Measurements from ENCODE around the gene NPAS3.

NPAS3 gene

GRCh38 chr14:33017016-33017415 lies 78.3 kb downstream of the NPAS3 start:
- no peak for DNase-seq

GRCh38 chr14:33019346-33019745 lies 80.7 kb downstream of the NPAS3 start:
- no peak for DNase-seq

- DNase-seq = no peak
Measured at GRCh38 chr14:33026850-33027430, 88.3 kb downstream of the NPAS3 start.

DNA sequence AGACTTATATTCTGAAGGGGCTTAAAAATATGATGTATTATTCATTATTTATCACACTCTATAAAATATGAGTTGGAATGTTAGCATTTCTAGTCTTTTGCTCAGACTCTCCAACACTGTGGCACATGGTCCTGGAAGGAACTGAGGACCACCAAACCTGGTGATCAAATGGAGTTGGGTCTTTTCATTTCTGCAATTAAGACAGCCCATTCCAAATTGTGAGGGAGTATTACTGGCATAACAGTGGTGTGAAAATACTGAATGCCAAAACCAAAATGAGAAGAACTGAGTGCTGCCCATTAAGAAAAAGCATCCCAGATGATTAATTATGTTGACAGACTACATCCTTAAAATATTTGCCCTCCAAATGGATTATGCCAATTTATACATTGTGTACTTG lies 90.8 kb downstream of the NPAS3 start:
- no peak for DNase-seq

DNA sequence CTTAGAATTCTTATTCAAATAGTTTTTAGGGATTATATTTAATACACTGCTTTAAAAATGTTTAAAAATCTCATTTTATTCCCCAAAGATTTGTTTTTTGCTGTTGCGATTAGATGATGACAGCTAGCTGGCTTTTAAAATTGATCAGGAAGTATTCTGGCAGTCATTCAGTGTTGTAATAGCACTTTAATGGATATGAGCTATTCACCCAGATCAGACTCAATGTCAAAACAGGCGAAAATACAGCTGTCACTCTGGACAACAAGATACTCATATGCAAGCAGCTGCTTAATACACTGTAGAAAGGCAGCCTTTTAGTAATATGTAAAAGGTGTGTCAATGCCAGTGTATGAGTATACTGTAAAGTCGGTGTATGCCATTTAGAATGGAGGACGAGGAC lies 91.7 kb downstream of the NPAS3 start:
- no peak for DNase-seq

DNA sequence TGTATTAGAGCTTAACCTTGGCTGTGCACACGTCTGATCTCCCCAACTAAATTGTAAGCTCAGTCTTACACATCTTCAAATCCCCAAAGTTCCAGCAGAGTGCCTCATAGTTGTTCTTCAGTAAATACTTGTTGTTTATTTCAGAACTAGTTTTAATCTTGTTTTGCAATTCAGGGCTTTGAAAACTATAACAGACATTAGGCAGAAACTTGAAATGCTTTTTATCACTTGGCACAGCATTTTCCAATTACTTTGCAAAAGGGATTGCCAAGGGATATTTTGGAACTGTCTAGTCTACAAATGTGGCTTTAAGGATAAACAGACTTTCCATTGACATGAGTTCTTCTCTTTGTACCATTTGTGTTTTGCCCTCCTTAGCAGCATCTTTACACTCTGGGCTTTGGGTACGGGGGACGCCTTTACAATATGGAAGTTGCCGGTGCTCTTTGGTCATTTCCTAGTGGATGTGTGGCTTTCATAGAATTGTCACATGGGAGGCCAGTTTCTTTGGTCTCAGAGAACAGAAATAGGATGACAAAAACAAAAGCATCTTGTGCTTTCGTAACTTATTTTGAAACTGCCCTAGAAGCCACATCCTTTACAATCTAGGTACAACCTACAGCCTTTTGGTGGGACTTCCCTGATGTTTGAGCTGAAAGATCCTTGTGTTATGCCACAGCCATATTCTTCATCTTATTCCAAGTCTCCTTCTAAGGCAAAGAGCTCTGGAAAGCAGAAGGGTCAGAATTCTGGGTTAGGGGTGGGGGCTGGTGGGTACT lies 96.9 kb downstream of the NPAS3 start:
- no peak for DNase-seq

GRCh38 chr14:33039311-33039710 lies 100.6 kb downstream of the NPAS3 start:
- no peak for DNase-seq

DNA sequence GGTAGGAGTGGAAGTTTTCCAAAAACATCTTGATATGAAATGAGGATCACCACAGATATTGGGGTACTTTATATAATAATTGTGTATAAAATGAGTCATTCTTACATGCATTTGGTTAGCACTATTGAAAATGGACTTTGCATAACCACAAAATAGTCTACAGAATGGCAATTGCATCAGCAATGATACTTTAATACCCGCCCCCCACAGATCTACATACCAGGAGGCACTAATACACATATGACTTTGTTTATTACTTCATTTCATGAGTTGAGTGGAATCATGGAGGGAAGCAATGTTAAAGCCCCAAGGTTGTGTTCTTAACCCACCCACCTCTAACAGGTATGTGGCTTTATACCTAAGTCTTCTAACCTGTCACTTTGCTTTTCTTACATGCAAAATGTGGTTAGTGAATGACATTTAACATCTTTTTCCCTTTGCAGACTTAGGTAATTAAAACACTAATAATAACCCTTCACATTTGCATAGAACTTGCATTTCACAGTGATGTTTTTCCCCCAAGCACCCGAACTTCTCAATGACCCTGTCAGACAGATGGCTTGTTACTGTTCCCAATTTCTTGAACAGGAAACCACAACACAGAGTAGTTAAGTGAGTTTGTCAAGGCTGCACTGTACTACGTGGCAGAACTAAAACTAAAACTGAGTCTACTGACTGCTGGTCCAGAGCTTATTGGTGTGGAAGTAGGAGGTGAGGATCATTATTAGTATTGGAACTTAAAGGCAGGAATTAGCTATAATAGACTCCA lies 101.9 kb downstream of the NPAS3 start:
- DNase-seq = no peak

DNA sequence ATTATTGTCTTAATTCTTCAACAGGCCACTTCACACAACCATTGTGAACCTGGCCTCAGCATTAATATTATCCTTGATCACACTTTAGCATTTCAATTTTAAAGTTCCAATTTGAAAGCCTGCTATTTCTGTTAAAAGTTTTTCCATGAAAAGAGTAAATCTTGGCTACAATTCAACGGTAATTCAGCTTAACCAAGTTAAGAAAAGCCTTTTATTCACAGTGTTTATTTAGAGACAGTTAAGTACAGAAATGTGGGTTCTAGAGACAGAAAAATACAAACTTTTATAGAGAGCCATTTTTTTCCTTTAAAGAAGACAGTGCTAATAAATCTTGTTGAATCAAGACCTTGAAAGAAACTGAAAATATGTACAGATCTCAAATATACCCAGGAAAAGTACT lies 103.9 kb downstream of the NPAS3 start:
- no peak for DNase-seq

DNA sequence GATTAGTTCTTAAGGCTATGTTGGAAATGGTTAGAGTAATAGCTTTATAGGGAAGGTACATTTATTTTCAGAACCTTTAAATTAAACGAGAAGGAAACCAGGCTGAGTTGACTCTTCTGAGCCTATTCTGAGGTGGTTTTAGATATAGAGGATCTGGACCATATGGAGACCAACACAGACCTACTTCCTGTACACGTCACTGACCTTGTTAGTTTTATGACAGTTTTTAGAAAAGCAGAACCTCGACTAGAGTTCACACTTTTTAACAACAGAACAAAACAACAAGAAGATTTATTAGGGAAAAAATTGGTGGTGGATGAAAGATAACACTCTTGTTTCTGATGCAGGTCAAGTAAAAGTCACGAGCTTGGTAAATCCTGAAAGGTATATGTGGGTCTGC lies 107.1 kb downstream of the NPAS3 start:
- no peak for DNase-seq

- no peak for DNase-seq
Measured at GRCh38 chr14:33052943-33053342, 114.3 kb downstream of the NPAS3 start.

- DNase-seq = no peak
Measured at GRCh38 chr14:33056213-33056612, 117.5 kb downstream of the NPAS3 start.

GRCh38 chr14:33057585-33057984 lies 118.9 kb downstream of the NPAS3 start:
- no peak for DNase-seq

DNA sequence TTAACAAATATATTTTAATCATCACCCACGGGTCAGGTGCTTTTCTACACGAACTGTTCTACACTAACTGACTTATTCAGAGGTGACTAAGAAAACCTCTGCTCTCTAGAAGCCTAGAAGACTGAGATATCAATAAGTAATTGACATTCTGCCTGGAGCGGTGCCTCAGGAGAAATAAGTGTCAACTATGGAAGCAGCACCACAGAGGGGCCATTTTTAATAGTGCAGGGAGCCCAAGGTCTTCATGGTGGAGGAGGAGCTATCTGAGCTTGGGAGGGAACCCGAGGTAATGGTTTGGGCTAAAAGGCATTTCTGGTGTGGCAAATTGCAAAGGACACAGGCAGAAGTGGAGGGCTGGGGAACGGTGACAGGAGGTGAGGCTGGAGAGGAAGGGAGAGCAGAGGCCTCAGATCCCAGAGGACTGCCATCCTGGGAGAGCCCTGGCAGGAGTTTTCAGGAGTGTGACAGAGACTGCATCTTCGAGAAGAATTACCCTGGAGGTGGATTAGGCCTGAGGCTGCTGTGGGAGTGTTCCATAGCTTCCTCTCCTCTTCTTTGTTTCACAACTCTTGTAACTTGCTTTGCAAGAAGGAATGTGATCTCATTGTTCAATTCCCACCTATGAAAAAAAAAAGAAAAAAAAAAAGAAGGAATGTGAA lies 123.1 kb downstream of the NPAS3 start:
- DNase-seq = no peak

DNA sequence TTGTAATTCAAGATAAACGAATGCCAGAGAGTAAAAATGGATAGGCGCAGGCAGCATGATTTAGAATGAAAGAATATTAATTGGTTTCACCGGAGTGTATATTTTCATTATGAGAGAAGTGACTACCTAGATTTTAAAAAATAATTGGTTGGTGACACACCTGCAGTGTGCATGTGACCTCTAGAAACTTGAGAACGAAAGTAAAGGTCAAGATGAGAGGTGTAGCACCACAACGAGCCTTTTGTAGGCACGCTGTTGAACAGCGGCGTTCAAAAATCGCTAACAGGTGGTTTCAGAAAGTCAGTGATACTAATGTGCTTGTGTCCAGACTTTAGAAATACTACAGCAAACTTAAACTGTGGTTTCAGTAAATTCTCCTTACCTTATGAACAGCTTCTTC lies 123.8 kb downstream of the NPAS3 start:
- no peak for DNase-seq

DNA sequence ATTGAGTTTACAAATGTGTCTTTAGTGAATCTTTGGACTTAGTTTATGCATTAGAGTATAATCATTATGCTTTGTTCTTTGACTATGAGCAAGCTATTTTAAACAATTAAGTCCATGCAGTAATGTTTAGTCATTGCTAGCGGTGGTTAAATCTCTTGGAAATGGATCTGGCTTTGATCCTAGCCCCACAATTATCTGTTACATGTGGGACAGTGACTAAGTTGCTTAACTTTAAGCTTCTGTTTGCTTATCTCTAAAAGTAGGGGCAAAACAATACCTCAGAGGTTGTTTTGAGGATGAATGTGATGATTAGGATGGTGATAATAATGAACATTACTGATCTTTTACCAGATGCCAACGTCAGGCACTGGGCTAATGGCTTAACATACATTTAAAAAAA lies 124.2 kb downstream of the NPAS3 start:
- no peak for DNase-seq

DNA sequence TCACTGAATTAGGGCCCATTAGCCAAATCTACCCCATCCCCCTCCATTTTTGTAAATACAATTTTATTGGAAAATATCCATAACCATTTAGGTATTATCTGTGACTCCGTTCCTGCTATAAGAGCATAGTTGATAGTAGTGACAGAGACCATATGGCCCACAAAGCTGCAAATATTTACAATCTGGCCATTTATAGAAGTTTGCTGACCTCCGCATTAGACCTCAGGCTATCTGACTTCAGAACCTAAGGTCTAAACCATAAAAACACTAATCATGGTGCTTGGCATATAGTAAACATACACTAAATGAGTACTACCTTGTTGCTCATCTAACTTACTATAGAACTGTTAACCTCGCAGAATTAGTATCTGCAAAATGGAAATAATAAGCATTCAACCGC lies 124.8 kb downstream of the NPAS3 start:
- DNase-seq = no peak

- no peak for DNase-seq
Measured at GRCh38 chr14:33065634-33066033, 127.0 kb downstream of the NPAS3 start.

DNA sequence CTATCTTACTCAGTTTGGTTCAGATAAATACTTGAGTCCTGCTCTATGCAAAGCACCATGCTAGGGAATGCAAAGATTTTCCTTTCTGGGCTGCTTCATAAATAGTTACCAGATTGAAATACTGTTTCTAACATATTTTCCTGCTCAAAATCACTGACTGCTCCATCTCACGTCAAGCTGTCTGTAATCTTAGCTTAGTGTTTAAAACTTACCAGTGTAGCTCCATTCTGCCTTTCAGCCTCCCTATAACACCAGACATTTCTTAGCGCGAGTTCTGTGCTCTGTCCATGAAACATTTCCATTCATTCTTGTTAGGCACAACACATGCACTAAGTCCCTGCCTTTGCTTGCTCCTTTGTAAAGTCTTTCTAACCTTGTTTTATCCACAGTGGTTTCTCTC lies 129.4 kb downstream of the NPAS3 start:
- DNase-seq = no peak

GRCh38 chr14:33068626-33069025 lies 129.9 kb downstream of the NPAS3 start:
- no peak for DNase-seq

GRCh38 chr14:33070475-33070874 lies 131.8 kb downstream of the NPAS3 start:
- no peak for DNase-seq

DNA sequence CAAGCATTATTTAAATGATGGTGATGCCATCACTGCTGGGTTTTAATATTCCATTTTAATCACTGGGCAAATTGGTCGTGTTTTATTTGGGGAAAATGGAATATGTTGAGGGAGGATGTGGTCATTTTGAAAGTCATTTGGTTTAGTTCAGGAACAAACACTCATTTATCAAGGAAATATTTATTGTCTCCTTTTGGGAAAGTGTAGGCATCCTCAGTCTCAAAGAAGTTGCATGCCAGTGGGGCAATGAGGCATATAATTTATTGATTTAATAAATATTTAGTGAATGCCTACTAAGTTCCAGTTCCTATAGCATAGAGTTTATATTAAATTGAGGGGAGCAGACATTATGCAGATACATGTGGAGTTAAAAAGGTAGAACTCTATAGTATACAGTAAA lies 134.3 kb downstream of the NPAS3 start:
- DNase-seq = no peak

- DNase-seq = no peak
Measured at GRCh38 chr14:33081259-33081658, 142.6 kb downstream of the NPAS3 start.

GRCh38 chr14:33085799-33086198 lies 147.1 kb downstream of the NPAS3 start:
- no peak for DNase-seq
